NCI-H446 (cell line): ENCODE data around the gene CLEC3A.
"Not testable (repeated sequence)": the region's sequence is repeated elsewhere in the genome, so short reads cannot be mapped to it uniquely, and the experiment has no call there.

Source experiments
- DNase-seq, 2 experiments: peaks; one replicate each; lab custom pipeline; 2025; lab: John Stamatoyannopoulos, UW

CLEC3A gene, protein sequence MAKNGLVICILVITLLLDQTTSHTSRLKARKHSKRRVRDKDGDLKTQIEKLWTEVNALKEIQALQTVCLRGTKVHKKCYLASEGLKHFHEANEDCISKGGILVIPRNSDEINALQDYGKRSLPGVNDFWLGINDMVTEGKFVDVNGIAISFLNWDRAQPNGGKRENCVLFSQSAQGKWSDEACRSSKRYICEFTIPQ

GRCh38 chr16:78022347-78023060, at the start of gene CLEC3A:
Gene CLEC3A, plus strand, starts transcription at chr16:78022548. Its CDS starts 79 bp downstream, at chr16:78022627.
- DNase-seq = no peak

- no peak for DNase-seq
Observed at GRCh38 chr16:77974883-77975282, 47.5 kb upstream of the CLEC3A start.

DNA sequence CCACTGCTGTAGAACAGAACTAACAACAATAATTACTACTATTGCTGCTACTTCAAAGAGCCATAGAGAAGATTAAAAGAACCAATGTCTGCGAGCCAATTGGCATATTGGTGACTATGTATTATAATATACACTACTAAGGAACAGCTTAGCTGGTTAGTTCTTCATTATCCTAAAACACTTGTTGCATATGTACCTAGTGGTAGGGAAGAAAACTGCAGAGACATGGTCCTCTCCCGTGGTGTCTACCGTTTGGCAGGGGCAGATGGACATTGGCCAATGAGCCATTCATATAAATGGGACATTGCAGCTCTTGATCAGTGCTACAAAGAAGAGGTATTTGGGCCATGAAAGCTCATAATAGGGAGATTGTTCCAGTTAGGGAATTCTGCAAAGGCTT, 46.4 kb upstream of the CLEC3A start:
- DNase-seq = no peak

- no peak for DNase-seq
Observed at GRCh38 chr16:77977339-77977738, 45.0 kb upstream of the CLEC3A start.

DNA sequence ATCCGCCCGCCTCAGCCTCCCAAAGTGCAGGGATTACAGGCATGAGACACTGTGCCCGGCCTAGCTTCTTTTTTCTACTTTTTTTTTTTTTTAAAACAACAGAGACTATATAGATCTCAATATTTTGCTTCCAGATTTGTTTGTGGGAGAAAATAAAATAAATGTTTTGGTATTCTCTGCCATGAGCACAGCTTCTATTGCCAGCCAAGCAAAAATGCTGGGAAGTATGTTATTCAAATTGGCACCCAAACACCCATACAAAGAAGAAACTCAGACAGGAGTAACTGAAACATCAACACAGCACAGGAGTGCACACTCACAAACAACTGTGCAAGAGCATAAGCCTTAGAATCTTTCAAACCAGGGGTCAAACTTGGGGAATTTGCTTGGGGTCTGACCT, 37.2 kb upstream of the CLEC3A start:
- no peak for DNase-seq

DNA sequence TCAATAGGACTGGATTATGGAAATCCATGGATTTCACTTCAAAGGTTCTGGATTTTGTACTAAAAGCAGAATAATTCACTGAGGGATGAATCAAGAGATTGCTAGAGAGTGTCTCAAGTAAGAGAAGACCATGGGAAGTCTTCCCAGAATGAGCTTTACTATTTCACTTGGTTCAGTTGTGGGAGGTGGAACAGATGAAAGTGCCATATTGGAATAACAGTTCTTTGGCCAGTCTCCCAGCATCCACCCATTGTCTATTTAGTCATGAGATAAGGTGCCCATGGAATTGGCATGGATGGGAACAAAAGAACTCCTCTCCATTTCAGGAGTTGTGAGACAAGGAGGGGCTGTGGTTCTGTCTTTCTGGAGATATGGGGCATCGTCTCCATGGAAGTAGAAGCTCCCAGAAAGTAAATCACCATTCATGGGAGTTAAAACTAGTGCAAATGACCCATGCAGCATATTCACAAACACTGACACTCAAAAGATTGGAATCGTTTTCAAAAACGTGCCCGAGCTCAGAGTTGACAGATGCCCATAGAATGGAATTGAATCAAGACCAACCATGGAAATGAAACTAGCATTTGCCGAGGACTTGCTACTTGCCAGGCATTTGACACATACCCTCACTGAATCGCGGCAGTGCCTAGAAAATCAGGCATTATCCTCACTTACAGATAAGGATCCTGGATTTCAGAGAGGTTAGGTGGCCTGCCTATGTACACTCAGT, 36.2 kb upstream of the CLEC3A start:
- no peak for DNase-seq

GRCh38 chr16:77987810-77988209, 34.5 kb upstream of the CLEC3A start:
- no peak for DNase-seq

- no peak for DNase-seq
Observed at GRCh38 chr16:77989846-77990245, 32.5 kb upstream of the CLEC3A start.

GRCh38 chr16:77991701-77992100, 30.6 kb upstream of the CLEC3A start:
- no peak for DNase-seq

GRCh38 chr16:77992381-77992780, 30.0 kb upstream of the CLEC3A start:
- DNase-seq = not testable (repeated sequence)

DNA sequence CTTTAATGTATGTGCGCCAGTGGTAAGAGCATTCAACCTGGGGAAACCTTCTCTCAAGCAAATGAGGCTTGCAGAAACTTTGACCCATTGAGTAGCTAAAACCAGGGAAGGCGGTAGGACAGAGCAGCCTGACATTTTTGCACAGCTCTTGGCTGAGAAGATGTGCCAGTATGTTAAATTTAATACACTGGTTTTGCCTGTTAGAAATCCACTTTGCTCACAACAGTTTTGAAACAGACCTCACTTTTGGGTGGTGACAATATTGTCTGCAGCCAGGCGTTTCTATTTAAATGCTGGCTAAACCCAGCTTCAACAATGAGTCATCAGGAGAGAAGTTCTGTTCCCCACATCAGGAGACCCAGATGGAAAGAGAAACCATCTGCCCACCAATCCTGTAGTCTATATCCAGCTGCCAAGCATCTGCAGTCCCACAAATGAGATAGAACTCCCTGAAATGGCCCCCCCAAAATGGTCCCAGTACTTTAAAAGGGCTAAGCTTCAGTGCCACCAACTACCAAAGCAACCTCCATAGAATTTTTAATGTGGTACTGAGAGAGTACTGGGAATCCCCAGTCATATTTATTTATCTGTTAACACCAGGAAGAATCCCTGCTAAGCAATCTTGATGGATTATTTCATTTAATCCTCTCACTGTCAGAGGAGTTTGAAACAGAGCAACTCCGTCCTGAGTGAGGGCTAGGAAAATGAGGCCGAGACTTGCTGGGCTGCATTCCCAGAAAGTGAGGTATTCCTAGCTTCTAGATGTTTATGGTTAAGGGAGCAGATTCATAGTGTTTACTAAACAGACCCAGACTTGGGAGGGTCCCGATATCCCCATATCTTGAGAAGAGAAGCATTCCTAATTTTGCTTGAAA, 29.0 kb upstream of the CLEC3A start:
- DNase-seq = no peak

DNA sequence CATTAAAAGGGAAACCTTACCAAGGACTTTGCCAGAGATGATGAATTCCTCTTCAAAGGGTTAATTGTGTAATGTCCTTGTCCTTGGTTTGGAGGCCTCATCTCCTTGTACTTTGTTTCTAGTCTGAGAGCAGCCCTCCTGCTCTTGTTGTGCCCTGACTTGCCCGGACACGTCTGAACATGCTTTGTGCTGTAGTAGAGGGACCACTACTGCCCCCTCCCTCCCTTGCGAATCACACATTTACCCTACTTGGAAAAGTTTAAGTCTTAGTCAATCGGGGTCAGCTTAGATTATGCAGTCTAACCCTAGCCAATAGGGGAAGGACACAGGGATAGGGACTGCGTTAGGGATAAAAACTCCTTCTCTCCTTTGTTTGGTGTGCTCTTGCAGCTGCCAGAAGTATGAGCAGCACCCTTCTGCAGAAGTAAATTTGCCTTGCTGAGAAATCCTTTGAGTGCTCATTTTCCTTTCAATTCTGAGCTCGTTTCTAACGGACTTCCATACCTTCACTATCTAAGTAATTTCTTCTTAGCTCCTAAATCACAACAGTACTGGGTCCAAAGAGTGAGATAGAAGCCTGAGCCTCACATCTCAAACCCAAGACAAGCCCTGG, 26.4 kb upstream of the CLEC3A start:
- DNase-seq = no peak

- no peak for DNase-seq
Observed at GRCh38 chr16:77998350-77999023, 23.9 kb upstream of the CLEC3A start.

DNA sequence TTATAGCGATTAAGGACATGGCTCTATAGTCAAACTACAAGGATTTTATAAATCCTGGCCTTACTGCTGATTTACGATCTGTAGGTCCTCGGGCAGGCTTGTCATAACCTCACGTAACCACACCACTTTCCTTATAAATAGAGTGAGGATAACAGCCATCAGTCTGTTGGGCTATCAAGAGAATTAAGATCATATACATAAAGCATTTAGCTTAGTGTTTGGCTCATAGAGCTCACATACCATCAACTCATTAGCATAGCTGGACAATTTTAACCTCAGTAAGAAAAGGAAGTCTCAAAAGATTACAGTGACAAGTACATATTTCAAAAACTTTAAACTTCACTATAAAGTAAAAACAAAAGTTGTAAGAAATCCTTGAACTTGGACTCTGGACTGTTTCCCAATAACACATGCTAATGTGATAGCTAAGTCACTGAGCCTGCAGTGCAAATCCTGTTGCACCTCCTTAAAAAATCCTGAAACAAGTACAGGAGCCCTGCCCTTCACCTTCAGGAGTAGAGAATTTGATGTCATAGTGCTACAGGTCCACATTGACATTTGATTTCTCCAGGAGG, 20.8 kb upstream of the CLEC3A start:
- no peak for DNase-seq

DNA sequence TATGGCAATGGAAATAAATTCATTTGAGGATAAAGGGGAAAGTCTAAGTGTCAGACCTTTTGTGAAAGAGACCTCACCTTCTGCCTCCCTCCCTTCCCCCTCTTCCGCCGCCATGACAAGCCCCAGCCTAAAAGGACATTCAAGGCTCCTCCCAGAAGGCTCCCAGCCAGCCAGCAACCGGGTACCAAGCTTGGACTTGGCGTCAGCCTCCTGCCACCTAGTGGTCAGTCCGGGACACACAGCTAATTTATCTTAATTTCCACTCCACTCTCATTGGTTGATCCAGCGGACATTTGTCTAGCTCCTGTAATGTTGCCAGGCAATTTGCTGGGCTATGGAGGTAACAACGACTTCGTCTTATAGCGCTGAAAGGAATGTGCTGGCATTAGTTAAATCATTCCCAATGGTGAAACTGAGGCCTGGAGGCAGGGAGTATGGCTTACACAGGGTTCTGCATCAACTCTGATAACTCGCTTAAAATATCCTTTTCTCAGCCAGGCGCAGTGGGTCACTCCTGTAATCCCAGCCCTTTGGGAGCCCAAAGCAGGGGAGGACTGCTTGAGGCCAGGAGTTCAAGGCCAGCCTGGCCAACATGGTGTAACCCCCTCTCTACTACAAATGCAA, 19.3 kb upstream of the CLEC3A start:
- DNase-seq = peak; percentile 0 to 62

GRCh38 chr16:78004517-78004916, 17.8 kb upstream of the CLEC3A start:
- DNase-seq = no peak

- no peak for DNase-seq
Observed at GRCh38 chr16:78005881-78006280, 16.5 kb upstream of the CLEC3A start.

- no peak for DNase-seq
Observed at GRCh38 chr16:78007121-78007520, 15.2 kb upstream of the CLEC3A start.

DNA sequence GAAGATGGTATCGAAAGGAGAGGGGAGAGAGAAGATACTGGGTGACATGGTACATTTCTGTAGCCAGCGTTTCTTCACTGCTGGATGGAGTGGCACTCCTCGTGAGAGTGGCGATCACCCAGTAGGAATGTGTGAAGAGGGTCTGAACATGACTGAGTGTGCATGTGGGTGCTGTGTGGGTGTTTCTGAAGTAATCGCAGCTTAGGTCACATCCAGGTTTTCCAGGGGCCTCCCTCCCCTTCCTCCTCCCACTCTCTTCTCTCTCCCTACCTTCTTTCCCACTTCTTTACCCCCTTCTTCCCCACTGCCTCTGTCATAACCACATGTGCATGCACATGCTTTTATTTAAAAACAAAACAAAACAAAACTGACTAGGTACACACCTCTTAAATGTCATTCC, 1.8 kb downstream of the CLEC3A start:
- no peak for DNase-seq

DNA sequence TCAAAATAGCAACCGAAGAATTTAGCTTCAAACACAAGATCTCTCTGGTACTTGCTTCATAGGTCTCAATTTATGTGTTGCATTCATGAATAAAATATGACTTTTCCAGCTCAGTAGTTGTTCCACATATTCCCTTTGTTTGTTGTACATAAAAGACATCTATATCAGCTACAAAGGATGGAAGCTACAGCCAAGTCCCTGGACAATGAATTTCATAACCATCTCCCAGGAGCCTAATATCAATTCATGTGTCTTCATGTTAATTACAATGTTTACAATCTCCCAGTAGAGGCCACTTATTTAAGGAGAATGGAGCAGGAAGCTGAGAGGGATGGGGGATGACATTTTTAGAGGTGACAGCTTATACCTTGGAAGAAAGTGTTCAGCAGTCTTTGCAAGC, 3.3 kb downstream of the CLEC3A start:
- no peak for DNase-seq
